HepG2 (cell line): ENCODE measurements around the gene MAPK9.

ENCODE experiments used
- AKAP8 ChIP-seq: sonication (generic); formaldehyde crosslinking; IDR thresholded peaks from 2 replicates; pipeline ENCODE4 v1.5.1; 2020; ENCODE audit warnings: mild to moderate bottlenecking, missing genetic modification reagents
- ATF3 ChIP-seq: sonication (generic); formaldehyde crosslinking; IDR thresholded peaks from 2 replicates; pipeline ENCODE4 v1.4.0; 2020; ENCODE audit warnings: missing genetic modification reagents
- CTCF ChIP-seq: sonication (generic); formaldehyde crosslinking; IDR thresholded peaks from 2 replicates; pipeline ENCODE4 v1.5.0; 2020; ENCODE audit warnings: mild to moderate bottlenecking, missing genetic modification reagents, moderate library complexity
- MAZ ChIP-seq, 2 experiments: sonication (generic) in 1 of 2; formaldehyde crosslinking in 1 of 2; IDR thresholded peaks; 2 replicates each; pipeline versions ENCODE4 v1.5.0 to v1.6.1; 2012 to 2020; ENCODE audit warnings: low read depth in 2 of 2, mild to moderate bottlenecking in 2 of 2, borderline replicate concordance in 1 of 2, improper control_type of control experiment in 1 of 2, low read length in 1 of 2, missing genetic modification reagents in 1 of 2, moderate library complexity in 1 of 2
- SAFB2 ChIP-seq: sonication (generic); formaldehyde crosslinking; IDR thresholded peaks from 2 replicates; pipeline ENCODE4 v1.5.1; 2020; ENCODE audit warnings: missing genetic modification reagents, low read depth, mild to moderate bottlenecking, borderline replicate concordance
- TCF7L2 ChIP-seq: IDR thresholded peaks from 2 replicates; pipeline ENCODE4 v1.6.1; 2011; ENCODE audit warnings: mild to moderate bottlenecking, low read depth, low read length, moderate library complexity
- UBTF ChIP-seq: sonication (generic); formaldehyde crosslinking; IDR thresholded peaks from 2 replicates; pipeline ENCODE4 v1.4.0; 2020; ENCODE audit warnings: mild to moderate bottlenecking, missing genetic modification reagents
- ZFP36 ChIP-seq: fragments of 150-350 bp; IDR thresholded peaks from 2 replicates; pipeline ENCODE4 v1.6.1; 2018; ENCODE audit warnings: borderline replicate concordance, low read length, low read depth; ENCODE audit not compliant: partially characterized antibody
- ZFX ChIP-seq: sonication (generic); formaldehyde crosslinking; IDR thresholded peaks from 2 replicates; pipeline ENCODE4 v1.4.0; 2020; ENCODE audit warnings: mild to moderate bottlenecking, low read depth, missing genetic modification reagents, moderate library complexity
- ZNF687 ChIP-seq: sonication (generic); formaldehyde crosslinking; IDR thresholded peaks from 2 replicates; pipeline ENCODE4 v1.5.1; 2020; ENCODE audit warnings: mild to moderate bottlenecking, missing genetic modification reagents, moderate library complexity

GRCh38 chr5:180302256-180302655, 10.4 kb upstream of the MAPK9 start:
- TF ChIP-seq SAFB2 (no peak), CTCF (no peak), AKAP8 (CRISPR knock-in tag) (no peak), ZNF687 (no peak), ATF3 (CRISPR knock-in tag) (no peak), UBTF (no peak), MAZ (IDR thresholded peaks at IDR 0.05; ENCODE audit: borderline replicate concordance, low read depth, low read length) (no peak), MAZ (CRISPR knock-in tag; IDR thresholded peaks at IDR 0.05; ENCODE audit: low read depth) (no peak), TCF7L2 (no peak), ZFP36 (no peak), ZFX (no peak)
